OCI-M2 (cell line): ENCODE results near the gene APOBEC3F.
"Not testable (repeated sequence)": the region's sequence is repeated elsewhere in the genome, so short reads cannot be mapped to it uniquely, and the experiment has no call there.

Source experiments
- DNase-seq: peaks from one replicate; lab custom pipeline; 2025; ENCODE audit not compliant: unreplicated experiment; lab: John Stamatoyannopoulos, UW

APOBEC3F gene

DNA sequence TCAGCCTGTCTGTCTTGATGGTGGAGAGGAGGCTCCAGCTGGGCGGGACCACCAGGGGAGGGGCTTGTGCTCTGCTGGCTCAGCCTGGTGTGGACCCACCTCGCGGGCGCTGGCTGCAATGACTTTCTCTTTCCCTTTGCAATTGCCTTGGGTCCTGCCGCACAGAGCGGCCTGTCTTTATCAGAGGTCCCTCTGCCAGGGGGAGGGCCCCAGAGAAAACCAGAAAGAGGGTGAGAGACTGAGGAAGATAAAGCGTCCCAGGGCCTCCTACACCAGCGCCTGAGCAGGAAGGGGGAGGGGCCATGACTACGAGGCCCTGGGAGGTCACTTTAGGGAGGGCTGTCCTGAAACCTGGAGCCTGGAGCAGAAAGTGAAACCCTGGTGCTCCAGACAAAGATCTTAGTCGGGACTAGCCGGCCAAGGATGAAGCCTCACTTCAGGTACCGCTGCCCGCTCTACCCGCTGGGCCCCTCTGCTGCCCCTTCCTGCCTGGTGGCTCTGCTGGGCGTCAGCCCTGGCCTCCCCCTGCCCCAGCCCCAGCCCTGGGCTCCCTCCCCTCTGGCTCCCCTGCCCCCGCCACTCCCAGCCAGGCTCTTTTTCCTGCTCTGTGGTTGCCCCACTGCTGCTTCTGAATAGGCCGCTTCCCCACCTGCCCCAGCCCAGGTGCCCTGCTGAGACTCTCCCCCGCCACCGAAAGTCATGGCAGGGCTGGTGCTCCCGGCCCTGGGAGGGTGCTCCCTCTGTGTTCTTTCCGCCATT lies at the start of gene APOBEC3F:
Gene APOBEC3F (plus strand): TSS at position 327 of the 759 bp plus-strand sequence. CDS start 97 bp downstream, at position 424.
- not testable (repeated sequence) for DNase-seq

DNA sequence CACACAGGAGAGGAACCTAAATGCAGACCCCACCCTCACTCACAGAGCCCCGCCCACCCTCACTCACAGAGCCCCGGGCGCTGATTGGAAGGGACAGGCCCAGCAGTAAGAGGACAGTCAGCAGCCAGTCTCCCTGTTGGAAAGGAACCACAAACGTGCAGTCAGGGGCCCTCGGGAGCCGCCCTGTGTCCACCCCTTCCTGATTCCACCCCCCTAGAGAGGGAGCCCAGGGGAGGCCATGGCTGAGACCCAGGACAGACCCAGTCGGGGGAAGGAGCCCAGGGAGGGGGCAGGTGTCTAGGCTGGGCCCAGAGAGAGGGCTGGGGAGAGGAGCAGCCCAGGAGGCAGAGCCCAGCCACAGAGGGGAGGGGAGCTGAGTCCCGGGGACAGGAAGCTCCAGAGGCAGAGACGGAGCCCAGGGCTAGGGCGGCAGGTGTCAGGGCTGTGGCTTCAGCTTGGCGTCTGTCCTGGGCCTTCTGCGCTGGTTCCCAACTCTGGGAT lies 47.7 kb upstream of the APOBEC3F start:
- not testable (repeated sequence) for DNase-seq

DNA sequence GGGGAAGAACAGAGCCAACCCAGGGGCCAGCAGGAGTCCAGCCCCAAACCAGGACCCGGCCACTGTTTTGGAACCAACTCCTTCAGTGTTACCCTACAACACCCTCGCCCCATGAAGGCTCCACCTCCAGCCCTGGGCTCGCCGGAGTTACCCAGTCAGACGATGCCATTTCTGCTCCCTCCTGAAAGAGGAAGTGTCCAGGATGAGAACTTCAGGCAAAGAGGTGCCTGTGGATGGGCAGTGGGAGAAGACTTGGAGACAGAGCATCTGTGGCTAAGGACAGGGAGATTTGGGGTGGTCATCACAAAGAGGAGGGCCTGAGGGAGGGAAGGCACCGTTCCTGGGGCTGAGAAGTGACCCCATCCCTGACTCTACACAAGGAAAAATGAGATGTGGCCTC lies 44.6 kb upstream of the APOBEC3F start:
- DNase-seq: no peak

DNA sequence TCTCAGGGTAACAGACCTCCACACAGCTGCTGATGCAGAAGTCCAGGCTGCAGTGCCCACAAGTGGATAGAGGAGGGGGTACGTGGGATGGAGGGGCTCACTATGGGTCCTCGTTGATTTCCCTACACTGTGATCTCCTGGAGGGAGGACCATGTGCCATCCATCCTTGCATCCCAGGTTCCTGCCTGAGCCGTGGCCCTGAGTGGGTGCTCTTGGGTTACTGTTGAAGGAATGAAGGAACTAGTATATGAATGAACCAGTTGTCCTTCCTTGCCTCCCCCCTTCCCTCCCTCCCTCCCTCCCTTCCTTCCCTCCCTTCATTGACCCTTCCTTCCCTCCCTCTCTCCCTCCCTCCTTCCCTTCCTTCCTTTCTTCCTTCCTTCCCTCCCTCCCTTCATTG lies 43.1 kb upstream of the APOBEC3F start:
- DNase-seq: no peak

DNA sequence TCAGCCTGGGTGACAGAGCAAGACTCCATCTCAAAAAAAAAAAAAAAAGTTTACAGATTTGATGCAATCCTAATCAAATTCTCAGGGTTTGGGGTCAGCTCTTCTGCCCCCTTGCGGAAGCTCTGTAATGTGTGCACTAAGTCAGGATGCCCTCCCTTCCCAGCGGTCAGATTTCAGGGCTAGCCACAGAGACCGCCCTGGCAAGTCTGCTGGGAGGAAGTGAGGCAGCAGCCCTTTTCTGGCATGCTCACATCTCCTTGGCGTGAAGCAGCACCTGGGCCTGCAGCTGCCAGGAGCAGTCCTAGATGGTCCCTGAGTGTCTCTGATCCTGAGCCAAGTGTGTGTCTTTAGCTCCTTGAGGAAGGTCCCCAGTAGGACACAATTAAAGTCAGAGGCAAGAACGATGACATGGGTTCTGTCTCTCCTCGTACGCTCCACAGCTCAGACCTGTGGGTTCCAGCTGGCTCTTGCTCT lies 37.5 kb upstream of the APOBEC3F start:
- no peak for DNase-seq

DNA sequence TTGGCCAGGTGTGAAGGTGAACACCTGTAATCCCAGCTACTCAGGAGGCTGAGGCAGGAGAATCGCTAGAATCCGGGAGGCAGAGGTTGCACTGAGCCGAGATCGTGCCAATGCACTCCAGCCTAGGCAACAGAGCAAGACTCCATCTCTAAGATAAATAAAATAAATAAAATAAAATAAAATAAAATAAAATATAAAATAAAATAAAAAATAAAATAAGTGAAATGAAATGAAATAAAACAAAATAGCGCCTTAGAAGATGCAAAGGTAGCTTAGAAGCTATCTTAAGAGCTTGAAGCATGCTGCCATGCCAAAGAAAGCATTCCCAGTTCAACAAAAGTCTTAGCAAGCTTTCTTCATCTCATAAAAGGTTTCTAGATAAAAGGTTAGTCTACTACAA lies 33.5 kb upstream of the APOBEC3F start:
- no peak for DNase-seq

DNA sequence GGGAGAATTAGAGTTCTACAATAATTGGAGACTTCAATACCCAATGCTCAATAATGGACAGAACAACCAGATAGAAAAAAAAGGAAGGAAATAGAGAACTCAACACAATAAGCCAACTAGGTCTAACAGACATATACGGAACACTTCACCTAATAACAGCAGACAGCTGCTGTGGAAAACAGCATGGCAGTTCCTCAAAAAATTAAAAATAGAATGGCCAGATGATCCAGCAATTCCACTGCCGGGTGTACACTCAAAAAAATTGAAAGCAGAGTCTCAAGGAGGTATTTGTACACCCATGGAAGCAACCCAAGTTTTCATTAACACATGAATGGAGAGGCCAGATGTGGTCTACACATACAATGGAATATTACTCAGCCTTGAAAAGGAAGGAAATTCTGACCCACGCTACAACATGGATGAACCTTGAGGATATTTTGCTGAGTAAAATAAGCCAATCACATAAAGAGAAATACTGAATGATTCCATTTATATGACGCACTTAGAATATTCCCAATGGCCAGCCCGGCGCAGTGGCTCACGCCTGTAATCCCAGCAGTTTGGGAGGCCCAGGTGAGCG lies 32.3 kb upstream of the APOBEC3F start:
- not testable (repeated sequence) for DNase-seq

DNA sequence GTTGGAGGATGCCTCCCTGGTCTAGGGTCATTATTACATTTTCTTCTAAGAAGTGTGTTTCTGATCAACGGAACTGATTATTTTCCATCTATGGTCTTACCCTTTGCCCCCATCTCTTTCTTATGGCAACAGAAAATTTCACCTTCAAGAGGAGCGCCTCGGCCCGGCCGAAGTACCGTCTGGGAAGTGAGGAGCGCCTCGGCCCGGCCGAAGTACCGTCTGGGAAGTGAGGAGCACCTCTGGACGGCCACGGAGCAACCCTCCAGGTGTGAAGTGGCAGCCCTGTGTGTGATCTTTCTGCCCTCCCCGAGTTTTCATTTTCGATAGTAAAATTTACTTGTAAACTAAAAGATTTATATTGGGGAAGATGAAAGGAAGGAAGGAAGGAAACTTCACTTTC lies 29.7 kb upstream of the APOBEC3F start:
- DNase-seq: no peak

DNA sequence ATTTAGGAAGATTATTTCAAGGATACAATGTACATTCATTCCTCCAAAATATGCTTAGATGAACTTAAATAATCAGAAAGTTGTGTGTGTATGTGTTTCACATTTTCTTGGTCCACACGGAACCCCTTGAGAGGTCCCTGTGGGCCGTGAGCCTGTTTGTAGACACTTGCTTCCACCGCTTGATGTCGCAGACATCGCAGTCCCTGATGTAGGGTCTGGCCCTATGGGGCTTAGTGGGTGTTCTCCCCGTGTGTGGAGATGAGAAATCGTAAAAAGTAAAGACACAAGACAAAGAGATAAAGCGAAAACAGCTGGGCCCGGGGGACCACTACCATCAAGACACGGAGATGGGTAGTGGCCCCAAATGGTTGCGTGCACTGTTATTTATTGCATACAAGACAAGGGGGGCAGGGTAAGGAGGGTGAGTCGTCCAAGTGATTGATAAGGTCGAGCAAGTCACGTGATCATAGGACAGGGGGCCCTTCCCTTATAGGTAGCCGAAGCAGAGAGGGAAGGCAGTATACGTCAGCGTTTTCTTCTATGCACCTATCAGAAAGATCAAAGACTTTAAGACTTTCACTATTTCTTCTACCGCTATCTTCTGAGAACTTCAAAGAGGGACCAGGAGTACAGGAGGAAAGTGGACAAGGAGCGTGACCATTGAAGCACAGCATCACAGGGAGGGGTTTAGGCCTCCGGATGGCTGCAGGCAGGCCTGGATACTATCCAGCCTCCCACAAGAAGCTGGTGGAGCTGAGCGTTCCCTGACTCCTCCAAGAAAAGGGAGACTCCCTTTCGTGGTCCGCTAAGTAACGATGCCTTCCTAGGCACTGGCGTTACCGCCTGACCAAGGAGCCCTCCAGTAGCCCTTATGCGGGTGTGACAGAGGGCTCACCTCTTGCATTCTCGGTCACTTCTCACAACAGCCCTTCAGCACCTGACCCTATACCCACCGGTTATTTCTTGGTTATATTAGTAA lies 27.8 kb upstream of the APOBEC3F start:
- no peak for DNase-seq

DNA sequence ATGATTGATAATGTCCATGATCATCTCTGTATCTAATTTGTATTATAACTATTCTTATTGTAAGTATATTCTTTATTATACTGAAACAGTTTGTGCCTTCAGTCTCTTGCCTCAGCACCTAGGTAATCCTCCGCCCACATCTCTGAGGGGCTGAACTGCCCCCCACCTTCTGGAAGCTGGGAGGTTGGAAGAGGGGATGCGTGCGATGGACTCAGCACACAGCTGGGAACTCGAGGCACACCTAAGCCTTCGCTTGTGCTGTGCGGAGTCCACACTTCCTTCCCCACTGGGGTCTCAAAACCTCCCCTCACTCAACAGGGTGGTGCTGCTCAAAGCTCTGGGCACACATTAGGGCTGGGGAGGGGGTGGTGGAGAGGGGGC lies 27.1 kb upstream of the APOBEC3F start:
- not testable (repeated sequence) for DNase-seq

DNA sequence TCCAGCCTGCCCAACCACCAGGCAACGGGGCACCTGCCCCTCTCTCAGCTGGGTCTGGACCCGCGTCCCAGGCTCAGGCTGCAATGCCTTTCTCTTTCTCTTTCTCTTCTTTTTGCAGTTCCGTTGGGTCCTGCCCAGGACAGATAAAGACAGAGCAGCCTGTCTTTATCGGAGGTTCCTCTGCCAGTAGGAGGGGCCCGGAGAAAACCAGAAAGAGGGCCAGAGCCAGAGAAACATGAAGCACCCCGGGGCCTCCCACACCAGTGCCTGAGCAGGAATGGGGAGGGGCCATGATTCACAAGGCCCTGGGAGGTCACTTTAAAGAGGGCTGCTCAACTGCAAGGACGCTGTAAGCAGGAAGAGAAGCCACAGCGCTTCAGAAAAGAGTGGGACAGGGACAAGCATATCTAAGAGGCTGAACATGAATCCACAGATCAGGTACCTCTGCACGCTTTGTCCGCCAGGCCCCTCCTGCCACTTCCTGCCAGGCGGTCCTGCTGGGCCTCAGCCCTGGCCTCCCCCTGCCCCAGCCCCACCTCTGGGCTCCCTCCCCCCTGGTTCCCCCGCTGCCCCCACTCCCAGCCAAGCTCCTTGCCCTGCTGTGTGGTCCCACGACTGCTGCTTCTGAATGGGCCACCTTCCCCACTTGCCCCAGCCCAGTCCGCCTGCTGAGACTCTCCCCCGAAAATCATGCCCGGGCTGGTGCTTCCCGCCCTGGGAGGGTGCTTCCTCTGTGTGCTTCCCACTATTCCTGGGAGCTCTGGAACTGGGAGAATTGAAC lies 26.5 kb upstream of the APOBEC3F start, which contains the start of gene APOBEC3C:
Gene APOBEC3C (plus strand): TSS at position 316 of the 781 bp plus-strand sequence. CDS start 106 bp downstream, at position 422.
- DNase-seq: peak; percentile 60

DNA sequence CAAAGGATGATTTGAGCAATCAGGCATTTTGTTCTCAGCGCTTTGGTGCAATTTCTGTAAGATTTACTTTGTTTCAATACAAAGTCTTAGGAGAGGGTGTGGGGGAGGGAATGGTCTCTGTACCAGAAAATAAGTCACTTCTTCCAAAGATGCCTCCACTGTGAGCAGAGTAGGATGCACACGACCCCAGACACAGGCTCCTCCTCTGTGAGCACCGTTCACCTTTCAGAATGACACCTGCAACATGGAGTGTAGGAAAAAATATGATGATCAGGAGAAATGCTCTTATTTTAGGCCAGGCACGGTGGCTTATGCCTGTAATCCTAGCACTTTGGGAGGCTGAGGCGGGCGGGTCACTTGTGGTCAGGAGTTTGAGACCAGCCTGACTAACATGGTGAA lies 25.9 kb upstream of the APOBEC3F start:
- DNase-seq: not testable (repeated sequence)

DNA sequence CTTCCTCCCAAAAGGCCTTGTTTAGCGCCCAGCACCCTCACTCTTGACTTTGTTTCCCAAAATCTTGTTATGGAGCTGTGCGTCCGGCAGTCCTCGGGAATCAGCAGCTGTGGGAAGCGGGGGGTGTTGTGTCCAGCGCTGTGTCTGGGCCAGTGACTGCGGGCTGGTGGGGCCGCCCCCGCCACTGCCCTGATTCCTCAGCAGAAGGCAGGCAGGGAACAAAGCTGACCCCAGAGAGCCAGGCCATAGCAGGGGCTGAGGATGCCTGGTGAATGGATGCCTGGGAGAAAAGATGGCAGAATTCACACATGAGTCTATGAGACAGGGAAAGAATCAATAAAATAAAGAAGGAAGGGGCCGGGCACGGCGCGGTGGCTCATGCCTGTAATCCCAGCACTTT lies 24.1 kb upstream of the APOBEC3F start:
- no peak for DNase-seq

DNA sequence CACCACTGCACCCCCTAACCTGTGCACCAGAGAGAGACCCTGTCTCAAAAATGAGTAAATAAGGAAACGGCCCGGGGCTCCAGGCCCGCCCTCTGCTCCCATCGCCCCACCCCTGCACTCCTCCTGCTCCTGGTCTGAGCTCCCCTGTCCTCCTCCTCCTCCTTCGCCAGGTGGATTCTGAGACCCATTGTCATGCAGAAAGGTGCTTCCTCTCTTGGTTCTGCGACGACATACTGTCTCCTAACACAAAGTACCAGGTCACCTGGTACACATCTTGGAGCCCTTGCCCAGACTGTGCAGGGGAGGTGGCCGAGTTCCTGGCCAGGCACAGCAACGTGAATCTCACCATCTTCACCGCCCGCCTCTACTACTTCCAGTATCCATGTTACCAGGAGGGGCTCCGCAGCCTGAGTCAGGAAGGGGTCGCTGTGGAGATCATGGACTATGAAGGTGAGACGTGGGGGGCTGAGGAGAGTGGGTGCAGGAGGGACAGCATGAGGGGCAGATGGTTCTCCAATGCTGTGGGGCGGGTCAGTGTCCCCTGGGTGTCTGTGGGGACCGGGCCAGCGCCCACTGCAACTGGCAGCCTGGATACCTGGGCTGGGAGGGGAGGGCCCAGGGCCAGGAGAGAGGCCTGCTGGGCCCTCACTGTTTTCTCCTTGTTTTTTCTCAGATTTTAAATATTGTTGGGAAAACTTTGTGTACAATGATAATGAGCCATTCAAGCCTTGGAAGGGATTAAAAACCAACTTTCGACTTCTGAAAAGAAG lies 22.9 kb upstream of the APOBEC3F start:
- no peak for DNase-seq

DNA sequence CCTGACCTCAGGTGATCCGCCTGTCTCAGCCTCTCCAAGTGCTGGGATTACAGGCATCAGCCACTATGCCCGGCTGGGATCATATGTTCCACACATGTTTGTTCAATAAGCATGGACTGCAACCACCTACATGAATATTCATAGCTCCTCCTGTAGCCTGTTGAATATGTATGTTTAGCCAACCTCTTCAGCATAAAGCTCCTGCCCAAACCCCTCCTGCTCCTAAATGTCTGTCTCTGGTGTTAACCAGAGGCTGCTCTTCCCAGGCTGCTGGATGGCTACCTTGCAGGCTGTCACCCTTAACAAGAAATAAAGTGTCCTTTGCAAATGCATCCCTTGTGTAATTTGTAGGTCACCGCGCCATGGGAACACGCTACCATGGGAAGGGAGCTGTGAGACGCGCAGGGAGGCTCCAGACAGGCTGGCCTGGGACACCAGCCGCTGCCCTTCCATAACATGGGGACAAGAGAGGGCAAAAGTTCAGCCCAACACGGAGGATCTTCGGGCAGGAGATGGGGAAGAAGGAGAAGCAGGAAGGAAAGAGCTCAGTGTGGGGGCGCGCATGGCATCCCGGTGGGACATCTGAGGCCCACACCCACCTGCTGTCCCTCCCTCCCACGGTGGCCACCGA lies 20.5 kb upstream of the APOBEC3F start:
- DNase-seq: not testable (repeated sequence)

DNA sequence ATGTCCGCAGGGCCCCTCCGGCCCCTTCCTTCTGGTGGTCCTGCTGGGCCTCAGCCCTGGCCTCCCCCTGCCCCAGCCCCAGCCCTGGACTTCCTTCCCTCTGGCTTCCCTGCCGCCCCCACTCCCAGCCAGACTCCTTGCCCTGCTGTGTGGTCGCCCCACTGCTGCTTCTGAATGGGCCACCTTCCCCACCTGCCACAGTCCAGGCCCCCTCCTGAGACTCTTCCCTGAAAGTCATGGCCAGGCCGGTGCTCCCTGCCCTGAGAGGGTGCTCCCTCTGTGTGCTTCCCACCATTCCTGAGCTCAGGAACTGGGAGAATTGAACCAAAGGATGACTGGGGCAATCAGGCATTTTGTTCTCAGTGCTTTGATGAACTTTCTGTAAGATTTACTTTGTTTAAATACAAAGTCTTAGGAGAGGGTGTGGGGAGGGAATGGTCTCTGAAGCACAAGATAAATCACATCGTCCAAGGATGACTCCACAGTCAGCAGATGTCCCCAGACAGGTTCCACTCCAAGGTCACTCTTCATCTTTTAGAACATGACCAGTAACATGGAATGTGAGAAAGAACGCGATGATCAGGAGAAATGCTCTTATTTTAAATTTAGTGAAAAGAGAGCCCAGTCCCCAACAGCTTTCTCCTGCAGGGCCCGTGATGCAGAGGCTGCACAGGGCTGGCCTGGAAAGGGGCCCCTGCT lies 19.0 kb upstream of the APOBEC3F start:
- no peak for DNase-seq

DNA sequence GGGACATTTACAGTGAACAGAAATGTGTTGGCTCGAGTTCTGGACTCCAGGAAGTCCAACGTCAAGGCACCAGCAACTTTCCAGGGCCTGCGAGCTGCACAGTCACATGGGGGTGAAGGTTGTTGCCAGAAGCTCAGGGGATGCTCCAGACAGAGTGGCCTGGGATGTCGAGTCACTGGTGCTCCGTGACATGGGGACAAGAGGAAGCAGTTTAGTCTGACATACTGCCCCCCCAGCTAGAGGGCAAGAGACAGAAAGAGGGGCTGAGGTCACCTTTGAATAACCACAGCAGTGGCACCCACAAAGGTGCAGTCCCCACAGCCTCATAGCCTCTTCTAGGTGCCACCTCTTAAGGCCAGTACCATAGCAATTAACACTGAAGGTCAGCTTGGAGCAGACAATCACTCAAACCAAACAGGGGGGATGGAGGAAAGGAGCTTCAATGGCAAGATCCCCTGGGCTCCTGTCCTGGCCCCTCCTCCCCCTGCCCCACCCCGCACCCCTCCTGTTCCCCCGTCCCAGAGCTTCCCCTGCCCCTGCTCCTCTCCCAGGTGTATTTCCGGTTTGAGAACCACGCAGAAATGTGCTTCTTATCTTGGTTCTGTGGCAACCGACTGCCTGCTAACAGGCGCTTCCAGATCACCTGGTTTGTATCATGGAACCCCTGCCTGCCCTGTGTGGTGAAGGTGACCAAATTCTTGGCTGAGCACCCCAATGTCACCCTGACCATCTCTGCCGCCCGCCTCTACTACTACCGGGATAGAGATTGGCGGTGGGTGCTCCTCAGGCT lies 15.9 kb upstream of the APOBEC3F start:
- no peak for DNase-seq
